Astrocyte (in vitro differentiated cells and primary cell): ENCODE data around the gene MATN1. TPM values are rescaled to one million over a fixed set of nuclear protein-coding genes. Genes with fewer than 3 reads are reported as not detected.

ENCODE experiments used
- microRNA-seq: library from miRNA; unstranded; fragments of <30 nt; microRNA quantifications from one replicate; pipeline ENCODE4 v1.2.0, GENCODE V29; 2020
- total RNA-seq: library from RNA; stranded (reverse); gene quantifications from 2 replicates; pipeline ENCODE4 v1.2.1, GENCODE V29; 2021

The MATN1 gene
- total RNA-seq, 1 donor from 2014 or later: 0.32 TPM

Small RNAs within 50 kb of the gene (microRNA-seq; reads per million reads assigned to microRNA genes)
- not detected for gene MIR4420

Other genes starting within 250 kb of the MATN1 start
- 0.77 and 0.89 TPM in 2 replicates for gene LAPTM5, start 34.2 kb upstream of the MATN1 start, total RNA-seq
- 113 and 135 TPM in 2 replicates for gene SDC3, start 185.2 kb upstream of the MATN1 start, total RNA-seq